ENCODE data around the gene GINS2. TPM values are rescaled to one million over a fixed set of nuclear protein-coding genes. Genes with fewer than 3 reads are reported as not detected.

Gene GINS2
- total RNA-seq, 1 experiment from 2014 or later: 25.2 TPM

GRCh38 chr16:85628645-85629044 lies 60.1 kb downstream of the GINS2 start:
- DNase-seq: no peak
- BruUV-seq (replicated peaks): no TSS peak
- Mint-ChIP-seq H3K27ac (ENCODE audit: unreplicated experiment) (no peak overlapping the region), H3K4me3 (ENCODE audit: low read depth, unreplicated experiment) (no peak overlapping the region), H3K27me3 (ENCODE audit: unreplicated experiment) (no peaks in the 10 kb centered on the region), H3K4me1 (ENCODE audit: low read depth, unreplicated experiment) (no peaks in the 10 kb centered on the region), H3K36me3 (ENCODE audit: insufficient read depth, unreplicated experiment) (peaks cover 21% of the 10 kb centered on the region), H3K9me3 (ENCODE audit: low read depth, unreplicated experiment) (no peaks in the 10 kb centered on the region)
- CTCF ChIA-PET: no interaction called here
- intact Hi-C loops (cut with micrococcal nuclease; ENCODE audit: unreplicated experiment): no loop called here
- TF ChIP-seq CTCF (IDR thresholded peaks at IDR 0.05; ENCODE audit: unreplicated experiment): no peak

- H3K9me3 Mint-ChIP-seq (ENCODE audit: low read depth, unreplicated experiment): no peaks in the 10 kb centered on the region
- H3K27ac Mint-ChIP-seq (ENCODE audit: unreplicated experiment): no peak overlapping the region
- CTCF ChIA-PET: no interaction called here
- no peak for TF ChIP-seq CTCF (IDR thresholded peaks at IDR 0.05; ENCODE audit: unreplicated experiment)
- H3K27me3 Mint-ChIP-seq (ENCODE audit: unreplicated experiment): no peaks in the 10 kb centered on the region
- H3K4me3 Mint-ChIP-seq (ENCODE audit: low read depth, unreplicated experiment): no peak overlapping the region
- DNase-seq: no peak
- BruUV-seq (replicated peaks): no TSS peak
- no peaks in the 10 kb centered on the region for H3K4me1 Mint-ChIP-seq (ENCODE audit: low read depth, unreplicated experiment)
- H3K36me3 Mint-ChIP-seq (ENCODE audit: insufficient read depth, unreplicated experiment): peaks cover 21% of the 10 kb centered on the region
- intact Hi-C loops (cut with micrococcal nuclease; ENCODE audit: unreplicated experiment): no loop called here
Observed at GRCh38 chr16:85628265-85628556, 60.5 kb downstream of the GINS2 start.

- no TSS peak for BruUV-seq (replicated peaks)
- DNase-seq: no peak
- Mint-ChIP-seq H3K27me3 (ENCODE audit: unreplicated experiment) (no peaks in the 10 kb centered on the region), H3K36me3 (ENCODE audit: insufficient read depth, unreplicated experiment) (peaks cover 21% of the 10 kb centered on the region), H3K4me1 (ENCODE audit: low read depth, unreplicated experiment) (peaks cover 4% of the 10 kb centered on the region), H3K27ac (ENCODE audit: unreplicated experiment) (no peak overlapping the region), H3K4me3 (ENCODE audit: low read depth, unreplicated experiment) (no peak overlapping the region), H3K9me3 (ENCODE audit: low read depth, unreplicated experiment) (no peaks in the 10 kb centered on the region)
- CTCF ChIA-PET: interaction anchor here (0.6 kb wide), 1 partner anchor 1607 kb away, joined by 4 read pairs; no protein-coding TSS in a partner anchor
- TF ChIP-seq CTCF (IDR thresholded peaks at IDR 0.05; ENCODE audit: unreplicated experiment): no peak
- intact Hi-C loops (cut with micrococcal nuclease; ENCODE audit: unreplicated experiment): no loop called here
Observed at GRCh38 chr16:85627526-85628264, 61.1 kb downstream of the GINS2 start.

GRCh38 chr16:85627089-85627488 lies 61.7 kb downstream of the GINS2 start:
- CTCF ChIA-PET: no interaction called here
- intact Hi-C loops (cut with micrococcal nuclease; ENCODE audit: unreplicated experiment): no loop called here
- Mint-ChIP-seq H3K27ac (ENCODE audit: unreplicated experiment) (no peak overlapping the region), H3K4me3 (ENCODE audit: low read depth, unreplicated experiment) (no peak overlapping the region), H3K27me3 (ENCODE audit: unreplicated experiment) (no peaks in the 10 kb centered on the region), H3K36me3 (ENCODE audit: insufficient read depth, unreplicated experiment) (peaks cover 21% of the 10 kb centered on the region), H3K9me3 (ENCODE audit: low read depth, unreplicated experiment) (no peaks in the 10 kb centered on the region), H3K4me1 (ENCODE audit: low read depth, unreplicated experiment) (peaks cover 10% of the 10 kb centered on the region)
- no peak for TF ChIP-seq CTCF (IDR thresholded peaks at IDR 0.05; ENCODE audit: unreplicated experiment)
- BruUV-seq (replicated peaks): no TSS peak
- DNase-seq: no peak

Other genes with a start within 250 kb of the GINS2 start
- gene GSE1, start 75.6 kb downstream of the GINS2 start, total RNA-seq (2022): 45.3 and 46.2 TPM in 2 replicates
- gene C16orf74, start 62.1 kb upstream of the GINS2 start, total RNA-seq (2022): 2.2 and 3.4 TPM in 2 replicates
- 61.5 and 62.7 TPM in 2 replicates for gene EMC8, start 110.6 kb upstream of the GINS2 start, total RNA-seq (2022)
- gene COX4I1, start 110.7 kb upstream of the GINS2 start, total RNA-seq (2022): 609 and 639 TPM in 2 replicates
- gene IRF8, start 210.2 kb upstream of the GINS2 start, total RNA-seq (2022): 5.0 and 10.5 TPM in 2 replicates

Data from Calu3 (cell line).